Uterus (tissue), 2 donors: ENCODE results near the gene SMCO2.

Source experiments
- CTCF ChIP-seq, 4 experiments: fragments of 200-600 bp in 2 of 4; fragments of 450-650 bp in 2 of 4; sonication (generic) in 2 of 4; IDR thresholded peaks; one replicate each; pipeline ENCODE4 v1.5.1; 2016 to 2019; ENCODE audit warnings: antibody characterized with exemption in 4 of 4, mild to moderate bottlenecking in 2 of 4, moderate library complexity in 1 of 4
- POLR2A ChIP-seq, 2 donors: fragments of 450-650 bp; IDR thresholded peaks; one replicate each; pipeline ENCODE4 v1.6.1; 2016; ENCODE audit warnings: antibody characterized with exemption in 2 of 2, mild to moderate bottlenecking in 1 of 2, moderate library complexity in 1 of 2

DNA sequence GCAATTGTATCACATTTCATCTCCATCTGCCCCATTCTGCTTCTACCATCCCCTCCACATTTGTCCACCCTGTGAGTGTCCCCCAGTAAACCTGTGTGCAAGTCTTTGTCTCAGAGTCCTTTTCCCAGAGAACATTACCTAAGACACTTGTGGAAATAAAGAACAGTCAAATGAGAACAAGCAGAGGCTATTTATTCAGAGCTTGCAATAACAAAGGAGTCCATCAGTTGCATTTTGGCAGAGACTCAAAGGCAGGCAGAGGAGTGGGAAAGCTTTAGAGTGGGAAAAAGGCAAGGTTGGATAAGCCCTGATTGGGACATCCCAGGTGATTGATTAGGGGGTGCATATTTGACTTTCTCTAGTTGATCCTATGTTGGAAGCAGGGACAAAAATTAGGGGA is 59.2 kb downstream of the SMCO2 start:
- TF ChIP-seq POLR2A (IDR thresholded peaks at IDR 0.05) = no peak
- TF ChIP-seq CTCF (IDR thresholded peaks at IDR 0.05) = no peak
